ENCODE measurements around the gene TMX1.
"Not testable (repeated sequence)": the region's sequence is repeated elsewhere in the genome, so short reads cannot be mapped to it uniquely, and the experiment has no call there.

The TMX1 gene

GRCh38 chr14:51239813-51240803 lies at the start of gene TMX1:
TMX1 (plus strand) TSS chr14:51240247; CDS start chr14:51240293, 46 bp downstream.
- DNase-seq, result peak; percentile 82

GRCh38 chr14:51201890-51202289 lies 38.2 kb upstream of the TMX1 start:
- no peak for DNase-seq

- no peak for DNase-seq
Measured at GRCh38 chr14:51202914-51203665, 37.0 kb upstream of the TMX1 start.

GRCh38 chr14:51203881-51204280 lies 36.2 kb upstream of the TMX1 start:
- no peak for DNase-seq

GRCh38 chr14:51205486-51205885 lies 34.6 kb upstream of the TMX1 start:
- DNase-seq, result no peak

- no peak for DNase-seq
Measured at GRCh38 chr14:51206462-51206861, 33.6 kb upstream of the TMX1 start.

- no peak for DNase-seq
Measured at GRCh38 chr14:51207621-51208020, 32.4 kb upstream of the TMX1 start.

GRCh38 chr14:51208982-51209381 lies 31.1 kb upstream of the TMX1 start:
- DNase-seq, result no peak

GRCh38 chr14:51209457-51209856 lies 30.6 kb upstream of the TMX1 start:
- no peak for DNase-seq

- no peak for DNase-seq
Measured at GRCh38 chr14:51210594-51210993, 29.5 kb upstream of the TMX1 start.

GRCh38 chr14:51211149-51211548 lies 28.9 kb upstream of the TMX1 start:
- DNase-seq, result no peak

- DNase-seq, result no peak
Measured at GRCh38 chr14:51216602-51217001, 23.4 kb upstream of the TMX1 start.

- DNase-seq, result no peak
Measured at GRCh38 chr14:51219473-51220448, 20.3 kb upstream of the TMX1 start.

GRCh38 chr14:51223463-51223862 lies 16.6 kb upstream of the TMX1 start:
- not testable (repeated sequence) for DNase-seq

- DNase-seq, result no peak
Measured at GRCh38 chr14:51224551-51224950, 15.5 kb upstream of the TMX1 start.

GRCh38 chr14:51225751-51226150 lies 14.3 kb upstream of the TMX1 start:
- DNase-seq, result no peak

- no peak for DNase-seq
Measured at GRCh38 chr14:51228391-51228790, 11.7 kb upstream of the TMX1 start.

GRCh38 chr14:51228890-51229289 lies 11.2 kb upstream of the TMX1 start:
- DNase-seq, result no peak

- DNase-seq, result no peak
Measured at GRCh38 chr14:51236314-51236713, 3.7 kb upstream of the TMX1 start.

- DNase-seq, result no peak
Measured at GRCh38 chr14:51240804-51241380, 845 bp downstream of the TMX1 start.

GRCh38 chr14:51242545-51243490 lies 2.8 kb downstream of the TMX1 start:
- DNase-seq, result no peak

Data from activated gamma-delta T cell treated with Interleukin-2 at 50 U/mL for 16 hours (primary cell).